HepG2 (cell line): ENCODE measurements around the gene MYD88. TPM values are rescaled to one million over a fixed set of nuclear protein-coding genes. Genes with fewer than 3 reads are reported as not detected.
A peak's percentile ranks its signal among the peaks of the same experiment; 100 is the strongest.

Source experiments
- ASH2L ChIP-seq: fragments of 300-600, 200-600 bp; sonication (generic); IDR thresholded peaks from 2 replicates; pipeline ENCODE4 v1.7.0; 2017; ENCODE audit warnings: low read depth, mild to moderate bottlenecking, moderate library complexity, mixed read lengths, low read length; ENCODE audit not compliant: insufficient read length
- CREB1 ChIP-seq, 2 experiments: fragments of 450-650 bp in 1 of 2; IDR thresholded peaks; 2 replicates each; pipeline ENCODE4 v1.6.1; 2016 to 2017; ENCODE audit warnings: control low read depth in 1 of 2, mild to moderate bottlenecking in 1 of 2, missing compliant biosample characterization in 1 of 2, missing genetic modification characterization in 1 of 2
- MED1 ChIP-seq: sonication (generic); formaldehyde crosslinking; IDR thresholded peaks from 2 replicates; pipeline ENCODE4 v1.4.0; 2020; ENCODE audit warnings: missing genetic modification reagents
- NKX3-1 ChIP-seq: sonication (generic); formaldehyde crosslinking; IDR thresholded peaks from 2 replicates; pipeline ENCODE4 v1.5.0; 2020; ENCODE audit warnings: missing genetic modification reagents
- PITX1 ChIP-seq: sonication (generic); formaldehyde crosslinking; IDR thresholded peaks from 2 replicates; pipeline ENCODE4 v1.5.1; 2020; ENCODE audit warnings: mild to moderate bottlenecking, missing genetic modification reagents
- SALL2 ChIP-seq: sonication (generic); formaldehyde crosslinking; IDR thresholded peaks from 2 replicates; pipeline ENCODE4 v1.8.1; 2023; ENCODE audit warnings: mild to moderate bottlenecking, missing genetic modification reagents, inconsistent platforms
- SIX4 ChIP-seq: sonication (generic); formaldehyde crosslinking; IDR thresholded peaks from 2 replicates; pipeline ENCODE4 v1.4.0; 2020; ENCODE audit warnings: missing genetic modification reagents
- SOX5 ChIP-seq: IDR thresholded peaks from 2 replicates; pipeline ENCODE4 v1.6.1; 2016; ENCODE audit warnings: borderline replicate concordance
- TCF7L2 ChIP-seq: IDR thresholded peaks from 2 replicates; pipeline ENCODE4 v1.6.1; 2011; ENCODE audit warnings: mild to moderate bottlenecking, low read depth, low read length, moderate library complexity
- YEATS4 ChIP-seq: sonication (generic); formaldehyde crosslinking; IDR thresholded peaks from 2 replicates; pipeline ENCODE4 v1.4.0; 2020; ENCODE audit warnings: missing genetic modification reagents, borderline replicate concordance
- ZMYM2 ChIP-seq: sonication (generic); formaldehyde crosslinking; IDR thresholded peaks from 2 replicates; pipeline ENCODE4 v1.8.0; 2022; ENCODE audit warnings: mild to moderate bottlenecking, missing genetic modification reagents
- ZNF10 ChIP-seq: sonication (generic); formaldehyde crosslinking; IDR thresholded peaks from 2 replicates; pipeline ENCODE4 v1.4.0; 2020; ENCODE audit warnings: mild to moderate bottlenecking, low read depth, missing genetic modification reagents, borderline replicate concordance
- ZNF124 ChIP-seq: sonication (generic); formaldehyde crosslinking; IDR thresholded peaks from 2 replicates; pipeline ENCODE4 v1.4.0; 2020; ENCODE audit warnings: missing genetic modification reagents
- ZNF343 ChIP-seq: sonication (generic); formaldehyde crosslinking; IDR thresholded peaks from 2 replicates; pipeline ENCODE4 v1.4.0; 2020; ENCODE audit warnings: mild to moderate bottlenecking, missing genetic modification reagents
- ZNF383 ChIP-seq: sonication (generic); formaldehyde crosslinking; IDR thresholded peaks from 2 replicates; pipeline ENCODE4 v1.4.0; 2020; ENCODE audit warnings: missing genetic modification reagents, mild to moderate bottlenecking, borderline replicate concordance
- ZNF451 ChIP-seq: sonication (generic); formaldehyde crosslinking; IDR thresholded peaks from 2 replicates; pipeline ENCODE4 v1.5.0; 2020; ENCODE audit warnings: mild to moderate bottlenecking, missing genetic modification reagents
- ZSCAN12 ChIP-seq: sonication (generic); formaldehyde crosslinking; IDR thresholded peaks from 2 replicates; pipeline ENCODE4 v1.9.0; 2021; ENCODE audit warnings: mild to moderate bottlenecking, missing genetic modification reagents
- polyA plus RNA-seq, 8 experiments: library from polyadenylated mRNA; depleted of rRNA in 3 of 8; stranded (reverse) in 7 of 8; unstranded in 1 of 8; fragments of >200 nt; fragmentation: Illumina TruSeq in 4 of 8; extraction: Trizol in 4 of 8; gene quantifications; 2 replicates each; pipeline versions ENCODE4 v1.2.1 to v1.2.3, GENCODE V29; 2011 to 2016; ENCODE audit warnings: low read depth in 4 of 8, missing spikeins in 1 of 8, mixed read lengths in 1 of 8; ENCODE audit not compliant: insufficient read depth in 1 of 8
- total RNA-seq, 5 experiments: library from RNA; depleted of rRNA; stranded (reverse); fragments of >200 nt; fragmentation: Illumina TruSeq; extraction: Trizol; gene quantifications; 2 replicates each; pipeline ENCODE4 v1.2.3, GENCODE V29; 2016; ENCODE audit warnings: low read depth in 1 of 5
- TF ChIP-seq, protein P1 (sequence below): sonication (generic); formaldehyde crosslinking; IDR thresholded peaks from 2 replicates; pipeline ENCODE4 v1.4.0; 2020; ENCODE audit warnings: missing genetic modification reagents, borderline replicate concordance
- TF ChIP-seq, protein P2 (sequence below): sonication (generic); formaldehyde crosslinking; IDR thresholded peaks from 2 replicates; pipeline ENCODE4 v1.8.0; 2022; ENCODE audit warnings: missing genetic modification reagents, mild to moderate bottlenecking, inconsistent platforms, borderline replicate concordance
- TF ChIP-seq, protein P3 (sequence below): sonication (generic); formaldehyde crosslinking; IDR thresholded peaks from 2 replicates; pipeline ENCODE4 v1.4.0; 2020; ENCODE audit warnings: missing genetic modification reagents, borderline replicate concordance
- TF ChIP-seq, protein P4 (sequence below): sonication (generic); formaldehyde crosslinking; IDR thresholded peaks from 2 replicates; pipeline ENCODE4 v1.4.0; 2020; ENCODE audit warnings: missing genetic modification reagents; ENCODE audit errors: not compliant biosample characterization

MYD88 gene
- total and polyA plus RNA-seq, 2 of the 13 experiments (the other 11 are each of a cell fraction or from before 2014, with no cell fraction given): 7.6 to 32.7 TPM

DNA sequence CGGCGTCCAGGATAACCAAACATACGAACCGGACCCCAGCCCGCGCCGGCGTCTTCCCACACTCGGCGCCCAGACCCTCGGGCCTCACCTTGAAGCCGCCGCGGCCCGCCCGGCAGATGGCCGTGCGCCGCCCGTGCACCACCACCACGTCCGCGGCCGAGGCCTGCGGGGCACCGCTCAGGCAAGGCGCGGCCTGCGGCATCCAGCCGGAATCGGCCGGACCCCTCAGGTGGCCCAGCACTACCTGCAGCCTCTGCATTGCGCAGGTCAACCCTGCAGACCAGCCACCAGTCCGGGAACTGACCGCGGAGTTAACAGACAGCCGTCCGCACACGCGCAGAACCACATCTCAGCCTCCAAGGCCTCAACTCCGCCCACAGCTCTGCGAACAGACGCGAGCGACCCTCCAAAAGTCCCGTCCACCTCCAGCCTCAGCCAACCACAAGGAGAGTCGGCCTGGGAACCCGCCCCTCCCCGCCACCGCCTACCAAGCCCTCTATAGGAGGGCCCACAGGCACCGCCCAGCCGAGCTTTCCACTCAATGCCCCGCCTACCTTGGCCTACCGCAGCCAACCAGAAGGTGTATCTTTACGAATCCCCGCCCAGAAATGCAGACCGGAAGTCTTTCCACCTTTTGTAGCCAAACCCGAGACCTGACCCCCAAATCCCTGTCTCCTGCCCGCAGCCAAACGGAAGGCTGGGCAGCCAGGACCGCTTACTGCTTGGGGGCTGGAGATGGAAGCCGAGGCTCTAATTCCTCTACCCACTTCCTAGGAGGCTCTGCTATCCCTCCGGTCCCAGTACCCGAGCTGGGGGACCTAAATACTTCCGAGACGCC is 1.5 kb upstream of the MYD88 start, which contains the start of gene ACAA1 (continued):
- TF ChIP-seq SIX4 (CRISPR knock-in tag) (0 out of 2 replicates have a peak, but pooled peaks have one; percentile 25), YEATS4 (CRISPR knock-in tag) (peak; percentile 9; the same call in 1 of the 2 replicates), ASH2L (no peak), CREB1 (IDR thresholded peaks at IDR 0.05) (peak; percentile 47; the same call in 1 of the 2 replicates), CREB1 (CRISPR knock-in tag; IDR thresholded peaks at IDR 0.05) (no peak), SALL2 (CRISPR knock-in tag) (0 out of 2 replicates have a peak, but pooled peaks have one; percentile 6), ZNF343 (CRISPR knock-in tag) (peak; percentile 58), ZMYM2 (CRISPR knock-in tag) (no peak), TCF7L2 (no peak), MED1 (no peak; the same call in none of the 2 replicates), PITX1 (peak; percentile 79; the same call in 1 of the 2 replicates), NKX3-1 (CRISPR knock-in tag) (no peak), ZNF383 (CRISPR knock-in tag) (peak; percentile 61; the same call in 1 of the 2 replicates), ZNF124 (CRISPR knock-in tag) (no peak), ZSCAN12 (CRISPR knock-in tag) (peak; percentile 74; the same call in 1 of the 2 replicates), ZNF451 (CRISPR knock-in tag) (peak; percentile 64; the same call in 1 of the 2 replicates), ZNF10 (no peak), SOX5 (CRISPR knock-in tag) (no peak; the same call in 1 of the 2 replicates)
- TF ChIP-seq, protein P1, sequence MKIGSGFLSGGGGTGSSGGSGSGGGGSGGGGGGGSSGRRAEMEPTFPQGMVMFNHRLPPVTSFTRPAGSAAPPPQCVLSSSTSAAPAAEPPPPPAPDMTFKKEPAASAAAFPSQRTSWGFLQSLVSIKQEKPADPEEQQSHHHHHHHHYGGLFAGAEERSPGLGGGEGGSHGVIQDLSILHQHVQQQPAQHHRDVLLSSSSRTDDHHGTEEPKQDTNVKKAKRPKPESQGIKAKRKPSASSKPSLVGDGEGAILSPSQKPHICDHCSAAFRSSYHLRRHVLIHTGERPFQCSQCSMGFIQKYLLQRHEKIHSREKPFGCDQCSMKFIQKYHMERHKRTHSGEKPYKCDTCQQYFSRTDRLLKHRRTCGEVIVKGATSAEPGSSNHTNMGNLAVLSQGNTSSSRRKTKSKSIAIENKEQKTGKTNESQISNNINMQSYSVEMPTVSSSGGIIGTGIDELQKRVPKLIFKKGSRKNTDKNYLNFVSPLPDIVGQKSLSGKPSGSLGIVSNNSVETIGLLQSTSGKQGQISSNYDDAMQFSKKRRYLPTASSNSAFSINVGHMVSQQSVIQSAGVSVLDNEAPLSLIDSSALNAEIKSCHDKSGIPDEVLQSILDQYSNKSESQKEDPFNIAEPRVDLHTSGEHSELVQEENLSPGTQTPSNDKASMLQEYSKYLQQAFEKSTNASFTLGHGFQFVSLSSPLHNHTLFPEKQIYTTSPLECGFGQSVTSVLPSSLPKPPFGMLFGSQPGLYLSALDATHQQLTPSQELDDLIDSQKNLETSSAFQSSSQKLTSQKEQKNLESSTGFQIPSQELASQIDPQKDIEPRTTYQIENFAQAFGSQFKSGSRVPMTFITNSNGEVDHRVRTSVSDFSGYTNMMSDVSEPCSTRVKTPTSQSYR (CRISPR knock-in tag): 0 out of 2 replicates have a peak, but pooled peaks have one; percentile 9
- TF ChIP-seq, protein P2, sequence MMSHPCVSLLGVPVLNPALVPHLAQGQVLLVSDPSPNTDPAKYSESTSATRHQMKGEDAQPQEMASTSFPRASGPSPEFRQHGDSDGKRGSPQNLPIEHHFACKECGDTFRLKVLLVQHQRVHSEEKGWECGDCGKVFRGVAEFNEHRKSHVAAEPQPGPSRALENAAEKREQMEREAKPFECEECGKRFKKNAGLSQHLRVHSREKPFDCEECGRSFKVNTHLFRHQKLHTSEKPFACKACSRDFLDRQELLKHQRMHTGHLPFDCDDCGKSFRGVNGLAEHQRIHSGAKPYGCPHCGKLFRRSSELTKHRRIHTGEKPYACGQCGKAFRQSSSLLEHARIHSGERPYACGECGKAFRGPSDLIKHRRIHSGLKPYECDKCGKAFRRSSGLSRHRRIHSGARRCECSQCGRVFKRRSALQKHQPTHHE (CRISPR knock-in tag): no peak
- TF ChIP-seq, protein P3, sequence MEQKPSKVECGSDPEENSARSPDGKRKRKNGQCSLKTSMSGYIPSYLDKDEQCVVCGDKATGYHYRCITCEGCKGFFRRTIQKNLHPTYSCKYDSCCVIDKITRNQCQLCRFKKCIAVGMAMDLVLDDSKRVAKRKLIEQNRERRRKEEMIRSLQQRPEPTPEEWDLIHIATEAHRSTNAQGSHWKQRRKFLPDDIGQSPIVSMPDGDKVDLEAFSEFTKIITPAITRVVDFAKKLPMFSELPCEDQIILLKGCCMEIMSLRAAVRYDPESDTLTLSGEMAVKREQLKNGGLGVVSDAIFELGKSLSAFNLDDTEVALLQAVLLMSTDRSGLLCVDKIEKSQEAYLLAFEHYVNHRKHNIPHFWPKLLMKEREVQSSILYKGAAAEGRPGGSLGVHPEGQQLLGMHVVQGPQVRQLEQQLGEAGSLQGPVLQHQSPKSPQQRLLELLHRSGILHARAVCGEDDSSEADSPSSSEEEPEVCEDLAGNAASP: no peak
- TF ChIP-seq, protein P4, sequence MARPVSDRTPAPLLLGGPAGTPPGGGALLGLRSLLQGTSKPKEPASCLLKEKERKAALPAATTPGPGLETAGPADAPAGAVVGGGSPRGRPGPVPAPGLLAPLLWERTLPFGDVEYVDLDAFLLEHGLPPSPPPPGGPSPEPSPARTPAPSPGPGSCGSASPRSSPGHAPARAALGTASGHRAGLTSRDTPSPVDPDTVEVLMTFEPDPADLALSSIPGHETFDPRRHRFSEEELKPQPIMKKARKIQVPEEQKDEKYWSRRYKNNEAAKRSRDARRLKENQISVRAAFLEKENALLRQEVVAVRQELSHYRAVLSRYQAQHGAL (CRISPR knock-in tag): peak; percentile 68
